Upper lobe of right lung (tissue), 1 donor: ENCODE measurements around the gene STK40. TPM values are rescaled to one million over a fixed set of nuclear protein-coding genes. Genes with fewer than 3 reads are reported as not detected.
A peak's percentile ranks its signal among the peaks of the same experiment; 100 is the strongest.

ENCODE experiments used
- ATAC-seq: fragments of 200-7000 bp; cut with Tn5 transposase; one replicate; pipeline ENCODE4 v1.9.1; 2020; ENCODE audit warnings: mild to moderate bottlenecking, moderate library complexity
- DNase-seq: peaks from one replicate; pipeline ENCODE4 v3.0.0-alpha.2; 2020
- H3K27ac ChIP-seq: fragments of 200-600 bp; one replicate; pipeline ENCODE4 v1.8.0; 2022
- H3K27me3 ChIP-seq: fragments of 200-600 bp; one replicate; pipeline ENCODE4 v1.8.0; 2022; ENCODE audit warnings: mild to moderate bottlenecking
- H3K36me3 ChIP-seq: fragments of 200-600 bp; one replicate; pipeline ENCODE4 v1.8.0; 2022
- H3K4me1 ChIP-seq: fragments of 200-600 bp; one replicate; pipeline ENCODE4 v1.8.0; 2022
- H3K4me3 ChIP-seq: fragments of 200-600 bp; one replicate; pipeline ENCODE4 v1.8.0; 2022; ENCODE audit warnings: mild to moderate bottlenecking
- H3K9me3 ChIP-seq: fragments of 200-600 bp; one replicate; pipeline ENCODE4 v1.8.0; 2022
- CTCF ChIP-seq: fragments of 200-600 bp; IDR thresholded peaks from one replicate; pipeline ENCODE4 v1.8.0; 2022; ENCODE audit warnings: antibody characterized with exemption
- intact Hi-C: fragments of 100-400 bp; cut with DNase I; formaldehyde crosslinking; loops from one replicate; pipeline ENCODE4 v1.11.0; 2022
- total RNA-seq: library from RNA; stranded (reverse); fragmentation: NEBNext Ultra II Directional; extraction: Animal tissue kit (Norgen Biotek cat#: 25700); gene quantifications from one replicate; pipeline ENCODE4 v1.2.1, GENCODE V29; 2021
- donor health status: DM: no; HTN: yes; CAD: no; lungs with severe emphysema.

Gene STK40
- total RNA-seq, 1 donor from 2014 or later, result 78.9 TPM

GRCh38 chr1:36322786-36323635, 62.7 kb downstream of the STK40 start:
- H3K9me3 ChIP-seq, result no peaks in the 10 kb centered on the region
- H3K27me3 ChIP-seq, result no peaks in the 10 kb centered on the region
- H3K4me1 ChIP-seq, result peaks cover 31% of the 10 kb centered on the region
- ATAC-seq (peak; percentile 10), DNase-seq (no peak)
- peak overlapping the region; percentile 78 for H3K4me3 ChIP-seq
- TF ChIP-seq CTCF, result no peak
- H3K27ac ChIP-seq, result peak overlapping the region; percentile 75
- intact Hi-C loops, result no loop called here
- no peaks in the 10 kb centered on the region for H3K36me3 ChIP-seq

- DNase-seq (no peak), ATAC-seq (no peak)
- H3K4me1 ChIP-seq, result peaks cover 31% of the 10 kb centered on the region
- TF ChIP-seq CTCF, result no peak
- H3K4me3 ChIP-seq, result peak overlapping the region; percentile 78
- intact Hi-C loops, result no loop called here
- H3K9me3 ChIP-seq, result no peaks in the 10 kb centered on the region
- H3K27ac ChIP-seq, result peak overlapping the region; percentile 75
- no peaks in the 10 kb centered on the region for H3K36me3 ChIP-seq
- no peaks in the 10 kb centered on the region for H3K27me3 ChIP-seq
Measured at GRCh38 chr1:36322041-36322785, 63.5 kb downstream of the STK40 start.

GRCh38 chr1:36321119-36321951, 64.4 kb downstream of the STK40 start:
- Histone ChIP-seq H3K4me1 (peaks cover 31% of the 10 kb centered on the region), H3K27ac (peak overlapping the region; percentile 75), H3K9me3 (no peaks in the 10 kb centered on the region), H3K27me3 (no peaks in the 10 kb centered on the region), H3K4me3 (peak overlapping the region; percentile 78), H3K36me3 (no peaks in the 10 kb centered on the region)
- no peak for TF ChIP-seq CTCF
- DNase-seq, result peak; percentile 81
- intact Hi-C loops, result no loop called here
- peak; percentile 71 for ATAC-seq

- DNase-seq, result no peak
- TF ChIP-seq CTCF, result no peak
- Histone ChIP-seq H3K27me3 (no peaks in the 10 kb centered on the region), H3K4me1 (peaks cover 31% of the 10 kb centered on the region), H3K9me3 (no peaks in the 10 kb centered on the region), H3K36me3 (no peaks in the 10 kb centered on the region), H3K4me3 (peak overlapping the region; percentile 78), H3K27ac (peak overlapping the region; percentile 75)
- no peak for ATAC-seq
- intact Hi-C loops, result no loop called here
Measured at GRCh38 chr1:36320767-36321118, 65.0 kb downstream of the STK40 start.

- intact Hi-C loops, result no loop called here
- H3K4me1 ChIP-seq, result peaks cover 31% of the 10 kb centered on the region
- peak overlapping the region; percentile 75 for H3K27ac ChIP-seq
- no peaks in the 10 kb centered on the region for H3K27me3 ChIP-seq
- peak overlapping the region; percentile 78 for H3K4me3 ChIP-seq
- no peak for TF ChIP-seq CTCF
- no peaks in the 10 kb centered on the region for H3K9me3 ChIP-seq
- DNase-seq, result no peak
- no peak for ATAC-seq
- no peaks in the 10 kb centered on the region for H3K36me3 ChIP-seq
Measured at GRCh38 chr1:36320291-36320761, 65.4 kb downstream of the STK40 start.
